Activated naive CD8-positive, alpha-beta T cell treated with anti-CD3 and anti-CD28 coated beads, Interleukin-2, amount 50 U/mL, for 24 hours (primary cell): ENCODE measurements around the gene TARDBP.
A peak's percentile ranks its signal among the peaks of the same experiment; 100 is the strongest.

Experiments used
- ATAC-seq: fragments of 150-1000 bp; cut with Tn5 transposase; one replicate; pipeline ENCODE4 v1.10.0; 2021
- DNase-seq: peaks from one replicate; pipeline ENCODE4 v3.0.0; 2021
- H3K27ac Mint-ChIP-seq: one replicate; pipeline ENCODE4 v1.8.0; 2021; ENCODE audit warnings: mild to moderate bottlenecking, mixed read lengths
- H3K27me3 Mint-ChIP-seq: one replicate; pipeline ENCODE4 v1.8.0; 2021; ENCODE audit warnings: mixed read lengths
- H3K36me3 Mint-ChIP-seq: one replicate; pipeline ENCODE4 v1.8.0; 2021; ENCODE audit warnings: low read depth, mixed read lengths
- H3K4me1 Mint-ChIP-seq: one replicate; pipeline ENCODE4 v1.8.0; 2021; ENCODE audit warnings: mixed read lengths
- H3K4me3 Mint-ChIP-seq: one replicate; pipeline ENCODE4 v1.8.0; 2021; ENCODE audit warnings: mild to moderate bottlenecking, moderate library complexity, mixed read lengths
- H3K9me3 Mint-ChIP-seq: one replicate; pipeline ENCODE4 v1.8.0; 2021; ENCODE audit warnings: mixed read lengths

TARDBP gene

DNA sequence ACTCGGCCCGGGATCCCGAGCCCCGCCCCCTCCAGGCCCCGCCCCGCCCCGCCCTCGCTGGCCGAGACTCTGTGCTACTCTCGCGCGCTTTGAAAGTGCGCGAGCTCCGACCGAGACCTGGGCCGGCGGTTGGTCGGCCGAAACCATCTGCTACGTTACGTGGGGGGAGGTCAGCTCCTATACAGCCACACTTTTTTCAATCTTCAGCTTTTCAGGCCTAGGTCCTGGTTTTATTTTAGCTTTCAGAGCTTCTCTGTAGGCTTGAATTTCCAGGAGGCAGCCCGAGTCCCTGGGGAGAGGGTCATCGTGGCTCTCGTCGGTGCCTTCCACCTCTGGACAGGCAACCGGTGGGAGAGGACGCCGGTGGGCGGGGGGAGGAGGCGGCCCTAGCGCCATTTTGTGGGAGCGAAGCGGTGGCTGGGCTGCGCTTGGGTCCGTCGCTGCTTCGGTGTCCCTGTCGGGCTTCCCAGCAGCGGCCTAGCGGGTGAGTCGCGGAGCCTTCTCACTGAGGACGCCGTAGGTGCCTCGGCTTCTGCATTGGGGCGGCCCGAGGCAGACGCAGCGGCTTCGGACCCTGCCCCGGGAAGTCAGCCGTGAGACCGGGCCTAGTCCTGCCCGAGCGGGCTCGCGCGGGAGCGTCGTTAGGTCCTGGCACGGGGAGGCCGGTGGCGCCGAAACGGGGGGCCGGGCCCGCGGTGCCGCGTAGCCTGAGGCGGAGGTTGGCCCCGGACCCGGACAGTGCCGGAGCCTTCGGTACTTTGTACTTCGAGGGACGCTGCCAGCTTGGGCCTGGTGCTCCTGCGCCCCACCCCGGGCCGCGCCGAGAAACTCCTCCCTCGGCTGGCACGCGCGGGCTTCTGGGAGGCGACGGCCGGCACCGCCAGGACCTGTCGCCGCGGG, at the start of gene TARDBP:
TARDBP (plus strand) TSS at position 395 of the 900 bp plus-strand sequence. CDS start 1,074 bp downstream, outside the sequence.
- H3K9me3 Mint-ChIP-seq = no peaks in the 10 kb centered on the region
- H3K27ac Mint-ChIP-seq = peak within 1 kb of the TSS; percentile 99
- peaks cover 30% of the 10 kb centered on the region for H3K4me1 Mint-ChIP-seq
- H3K4me3 Mint-ChIP-seq = peak within 1 kb of the TSS; percentile 91
- H3K27me3 Mint-ChIP-seq = no peaks in the 10 kb centered on the region
- ATAC-seq = peak; percentile 89
- H3K36me3 Mint-ChIP-seq = peaks cover 35% of the 10 kb centered on the region
- peak; percentile 91 for DNase-seq

DNA sequence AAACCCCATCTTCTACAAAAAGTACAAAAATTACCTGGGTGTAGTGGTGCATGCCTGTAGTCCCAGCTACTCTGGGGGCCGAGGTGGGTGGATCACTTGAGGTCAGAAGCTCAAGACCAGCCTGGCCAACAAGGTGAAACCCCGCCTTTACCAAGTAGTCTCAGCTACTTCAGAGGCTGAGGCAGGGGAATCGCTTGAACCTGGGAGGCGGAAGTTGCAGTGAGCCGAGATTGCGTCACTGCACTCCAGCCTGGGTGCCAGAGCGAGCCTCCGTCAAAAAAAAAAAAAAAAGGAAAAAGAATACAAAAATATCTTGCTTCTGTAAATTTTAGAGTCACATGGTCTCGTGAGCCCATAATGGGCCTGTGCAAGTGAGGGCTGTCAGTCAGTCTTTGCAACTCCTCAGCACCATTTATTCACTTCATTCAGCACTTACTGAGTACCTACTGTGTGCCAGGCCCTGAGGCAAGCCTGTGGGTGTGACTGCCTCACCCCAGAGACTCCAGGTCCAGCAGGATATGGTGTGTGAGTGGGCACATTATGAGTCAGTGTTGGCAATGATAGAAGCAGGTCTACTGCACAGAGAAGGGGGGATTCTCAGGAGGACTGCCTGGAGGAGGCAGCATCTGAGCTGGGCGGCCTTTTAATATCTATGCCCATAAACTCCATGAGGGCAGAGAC, 46.8 kb upstream of the TARDBP start:
- peaks cover 21% of the 10 kb centered on the region for H3K4me1 Mint-ChIP-seq
- peak; percentile 55 for ATAC-seq
- H3K4me3 Mint-ChIP-seq = peak overlapping the region; percentile 49
- H3K9me3 Mint-ChIP-seq = no peaks in the 10 kb centered on the region
- peak; percentile 44 for DNase-seq
- H3K27ac Mint-ChIP-seq = no peak overlapping the region
- H3K27me3 Mint-ChIP-seq = peaks cover 22% of the 10 kb centered on the region
- no peaks in the 10 kb centered on the region for H3K36me3 Mint-ChIP-seq

DNA sequence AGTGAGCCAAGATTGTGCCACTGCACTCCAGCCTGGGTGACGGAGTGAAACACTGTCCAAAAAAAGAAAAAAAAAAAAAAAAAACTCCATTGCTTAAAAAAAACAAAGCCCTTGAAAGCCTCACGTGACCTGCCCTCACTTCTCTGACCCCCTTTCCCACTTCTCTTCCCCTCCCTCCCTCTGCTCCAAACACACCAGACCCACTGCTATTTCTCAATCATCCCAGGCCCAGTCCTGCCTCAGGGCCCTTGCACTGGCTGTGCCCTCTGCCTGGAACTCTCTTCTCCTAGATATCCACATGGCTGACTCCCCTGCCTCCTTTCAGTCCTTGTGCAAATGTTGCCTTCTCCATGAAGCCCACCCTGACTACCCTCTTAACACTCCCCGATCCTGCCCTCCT, 45.4 kb upstream of the TARDBP start:
- Mint-ChIP-seq H3K4me3 (no peak overlapping the region), H3K36me3 (no peaks in the 10 kb centered on the region), H3K9me3 (no peaks in the 10 kb centered on the region), H3K27me3 (peaks cover 21% of the 10 kb centered on the region), H3K4me1 (peaks cover 21% of the 10 kb centered on the region), H3K27ac (no peak overlapping the region)
- DNase-seq (no peak), ATAC-seq (no peak)

DNA sequence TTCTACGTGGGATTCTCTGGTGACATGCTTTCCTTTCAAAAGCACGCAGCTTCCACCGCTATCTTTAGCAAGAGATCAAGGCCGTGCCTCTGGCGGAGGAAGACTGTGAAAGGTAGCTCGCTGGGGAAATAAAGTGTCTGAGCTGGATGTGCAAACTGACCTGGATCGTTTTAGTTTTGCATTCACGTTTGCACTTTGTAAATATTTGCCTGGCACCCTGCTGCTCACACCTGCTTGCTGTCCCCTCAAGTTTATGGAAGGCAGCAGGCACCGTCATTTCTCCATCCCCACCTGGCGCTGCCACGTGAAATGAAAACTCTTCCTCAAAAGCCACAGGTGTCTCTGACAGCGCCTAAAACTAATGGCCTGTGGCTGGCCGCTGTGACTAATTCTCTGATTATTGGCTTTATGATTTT, 44.0 kb upstream of the TARDBP start:
- no peaks in the 10 kb centered on the region for H3K9me3 Mint-ChIP-seq
- H3K36me3 Mint-ChIP-seq = no peaks in the 10 kb centered on the region
- H3K27me3 Mint-ChIP-seq = peaks cover 18% of the 10 kb centered on the region
- DNase-seq (no peak), ATAC-seq (no peak)
- H3K27ac Mint-ChIP-seq = no peak overlapping the region
- H3K4me3 Mint-ChIP-seq = no peak overlapping the region
- H3K4me1 Mint-ChIP-seq = peaks cover 21% of the 10 kb centered on the region

DNA sequence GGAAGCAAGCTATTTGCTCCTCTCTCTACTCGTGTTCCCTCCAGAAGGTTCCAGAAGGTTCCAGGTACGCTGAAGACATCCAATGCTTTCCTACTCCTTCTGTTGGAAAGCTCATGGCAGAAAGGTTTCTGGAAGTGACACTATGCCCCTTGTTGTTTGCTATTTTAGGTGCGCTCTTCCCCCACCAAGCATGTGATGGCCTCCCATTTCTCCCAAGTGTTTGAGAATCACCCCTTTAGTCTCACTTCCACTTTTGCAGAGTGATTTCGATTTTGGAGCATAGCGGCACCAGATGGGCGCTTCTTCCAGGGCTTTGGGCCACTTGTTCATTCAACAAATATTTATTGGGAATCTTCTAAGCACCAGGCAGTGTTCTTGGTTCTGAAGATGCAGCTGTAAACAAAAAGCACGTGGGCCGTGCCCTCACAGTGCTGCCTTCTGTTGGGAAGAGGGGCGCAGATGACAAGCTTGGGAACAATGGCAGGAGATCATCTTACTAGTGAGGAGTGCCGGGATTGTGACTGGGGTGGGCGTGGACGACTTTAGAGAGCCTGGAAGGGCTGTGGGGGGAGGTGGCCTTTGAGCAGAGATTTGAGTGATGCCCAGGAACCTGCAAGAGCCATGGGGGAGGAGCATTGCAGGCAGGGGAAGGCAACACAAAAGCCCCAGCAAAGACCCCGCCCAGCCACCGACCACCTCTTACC, 43.0 kb upstream of the TARDBP start:
- no peak overlapping the region for H3K27ac Mint-ChIP-seq
- H3K9me3 Mint-ChIP-seq = no peaks in the 10 kb centered on the region
- H3K27me3 Mint-ChIP-seq = peaks cover 16% of the 10 kb centered on the region
- no peaks in the 10 kb centered on the region for H3K36me3 Mint-ChIP-seq
- H3K4me1 Mint-ChIP-seq = peaks cover 21% of the 10 kb centered on the region
- ATAC-seq (no peak), DNase-seq (no peak)
- no peak overlapping the region for H3K4me3 Mint-ChIP-seq

DNA sequence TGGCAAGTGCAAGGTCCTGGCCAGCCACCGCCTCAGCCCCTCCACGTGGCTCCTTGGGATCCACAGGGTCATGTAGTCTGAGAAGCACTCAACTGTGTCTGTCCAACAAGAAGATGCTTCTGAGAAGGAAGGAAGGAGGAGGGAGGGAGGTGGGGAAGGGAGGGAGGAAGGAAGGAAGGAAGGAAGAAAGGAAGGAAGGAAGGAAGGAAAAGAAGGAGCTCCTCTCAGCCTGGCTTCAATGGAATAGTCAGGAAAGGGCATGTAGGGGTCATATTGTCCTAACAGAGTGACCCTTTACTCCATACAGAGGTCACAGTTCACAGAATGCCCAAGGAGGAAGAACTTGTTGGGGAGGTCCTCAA, 42.5 kb upstream of the TARDBP start:
- Mint-ChIP-seq H3K9me3 (no peaks in the 10 kb centered on the region), H3K36me3 (no peaks in the 10 kb centered on the region), H3K4me3 (no peak overlapping the region), H3K27me3 (peaks cover 16% of the 10 kb centered on the region), H3K4me1 (peaks cover 17% of the 10 kb centered on the region), H3K27ac (no peak overlapping the region)
- DNase-seq (no peak), ATAC-seq (no peak)

DNA sequence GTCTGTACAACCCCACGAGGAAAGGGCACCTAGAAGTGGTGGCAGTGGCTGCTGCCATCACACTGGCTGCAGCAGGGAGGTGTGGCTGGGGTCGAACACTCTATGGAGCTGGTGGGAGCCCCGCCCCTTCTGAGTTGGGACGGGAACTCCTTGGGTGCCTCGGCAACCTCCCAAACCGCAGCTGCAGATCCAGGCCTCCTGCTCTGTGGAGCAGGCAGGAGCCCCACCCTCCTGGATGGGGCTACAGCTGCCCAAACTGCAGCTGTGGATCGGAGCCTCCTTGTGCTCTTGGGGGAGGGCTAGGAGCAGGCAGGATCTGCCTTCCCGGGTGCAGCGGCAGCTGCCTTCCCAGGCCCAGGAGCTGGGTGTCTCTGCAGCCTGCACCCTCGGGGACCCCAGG, 38.9 kb upstream of the TARDBP start:
- Mint-ChIP-seq H3K9me3 (no peaks in the 10 kb centered on the region), H3K4me1 (no peaks in the 10 kb centered on the region), H3K27me3 (peaks cover 14% of the 10 kb centered on the region), H3K4me3 (no peak overlapping the region), H3K27ac (no peak overlapping the region), H3K36me3 (no peaks in the 10 kb centered on the region)
- ATAC-seq (no peak), DNase-seq (no peak)

DNA sequence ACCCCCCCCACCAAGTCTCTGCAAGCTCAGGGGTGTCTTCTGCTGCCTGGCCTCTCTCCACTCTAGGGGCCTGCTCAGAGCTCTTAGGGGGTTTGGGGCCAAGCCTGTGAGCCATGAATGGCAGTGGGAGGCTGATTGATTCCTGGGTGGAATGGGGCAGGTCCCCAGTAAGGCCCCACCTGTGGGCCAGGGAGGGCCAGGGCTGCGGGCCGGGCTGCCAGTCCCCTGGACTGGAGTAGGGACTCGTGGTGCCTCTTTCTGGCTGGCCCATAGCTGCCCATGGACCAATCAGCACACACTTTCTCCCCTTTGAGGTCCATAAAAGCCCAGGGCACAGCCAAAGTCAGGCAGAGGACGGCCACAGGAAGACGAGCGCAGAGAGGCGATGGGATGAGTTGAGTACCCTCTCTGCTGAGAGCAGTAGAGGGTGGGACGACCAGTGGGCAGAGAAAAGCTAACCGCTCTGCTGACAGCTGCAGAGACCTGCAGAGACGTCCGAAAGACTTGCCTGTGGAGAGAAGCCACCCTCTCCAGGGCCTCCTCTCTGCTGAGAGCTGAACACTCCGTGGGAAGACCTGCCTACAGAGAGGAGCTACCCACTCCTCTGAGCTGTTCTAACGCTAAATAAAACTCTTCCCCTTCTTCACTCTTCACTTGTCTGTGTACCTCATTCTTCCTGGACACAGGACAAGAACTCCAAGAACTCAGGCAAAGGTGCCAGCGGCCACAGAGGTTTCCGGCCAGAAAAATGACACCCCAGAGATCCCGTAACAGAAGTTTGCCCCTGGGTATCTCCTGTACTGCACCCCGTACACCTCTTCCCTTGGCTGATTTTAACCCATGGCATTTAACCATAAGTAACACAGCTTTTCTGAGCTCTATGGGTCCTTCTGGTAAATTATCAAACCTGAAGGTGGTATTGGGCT, 38.2 kb upstream of the TARDBP start:
- H3K36me3 Mint-ChIP-seq = no peaks in the 10 kb centered on the region
- peaks cover 20% of the 10 kb centered on the region for H3K27me3 Mint-ChIP-seq
- H3K9me3 Mint-ChIP-seq = no peaks in the 10 kb centered on the region
- no peaks in the 10 kb centered on the region for H3K4me1 Mint-ChIP-seq
- no peak for ATAC-seq
- H3K4me3 Mint-ChIP-seq = no peak overlapping the region
- no peak for DNase-seq
- H3K27ac Mint-ChIP-seq = no peak overlapping the region

DNA sequence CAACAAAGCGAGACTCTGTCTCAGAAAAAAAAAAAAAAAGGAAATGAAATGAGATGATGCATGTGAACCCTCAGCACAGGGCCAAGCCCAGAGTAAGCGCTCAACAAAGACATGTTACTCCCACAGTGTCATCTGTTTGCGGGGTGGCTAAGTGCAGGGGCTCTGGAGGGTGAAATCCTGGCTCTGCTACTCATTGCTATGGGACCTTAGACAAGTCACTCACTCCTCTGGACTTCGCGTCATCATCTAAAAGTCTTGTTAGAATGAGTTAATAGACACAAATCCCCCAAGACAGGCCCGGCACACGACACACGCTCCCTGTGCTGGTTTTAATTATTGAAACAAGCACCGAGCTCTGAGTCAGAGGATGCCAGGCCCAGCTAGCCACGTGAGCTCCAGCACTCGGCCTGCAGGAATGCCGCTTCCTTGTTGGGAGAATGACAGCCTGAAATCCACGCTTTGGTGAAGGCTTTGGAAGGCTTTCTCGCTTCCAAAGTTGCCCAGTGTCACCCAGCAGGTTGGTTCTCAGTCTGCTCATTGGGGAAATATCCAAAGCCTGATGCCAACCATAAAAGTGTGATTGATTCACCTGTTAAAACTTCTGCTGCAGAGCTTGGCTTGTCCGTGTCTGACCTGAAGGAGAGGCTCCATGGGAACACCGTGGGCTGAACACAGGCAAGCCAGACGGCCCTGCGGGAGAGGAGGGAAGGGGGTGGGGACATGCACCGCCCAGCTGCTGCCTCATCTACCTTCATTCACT, 36.7 kb upstream of the TARDBP start:
- Mint-ChIP-seq H3K4me3 (no peak overlapping the region), H3K4me1 (no peaks in the 10 kb centered on the region), H3K36me3 (no peaks in the 10 kb centered on the region), H3K27me3 (peaks cover 27% of the 10 kb centered on the region), H3K9me3 (no peaks in the 10 kb centered on the region), H3K27ac (no peak overlapping the region)
- DNase-seq (no peak), ATAC-seq (no peak)

DNA sequence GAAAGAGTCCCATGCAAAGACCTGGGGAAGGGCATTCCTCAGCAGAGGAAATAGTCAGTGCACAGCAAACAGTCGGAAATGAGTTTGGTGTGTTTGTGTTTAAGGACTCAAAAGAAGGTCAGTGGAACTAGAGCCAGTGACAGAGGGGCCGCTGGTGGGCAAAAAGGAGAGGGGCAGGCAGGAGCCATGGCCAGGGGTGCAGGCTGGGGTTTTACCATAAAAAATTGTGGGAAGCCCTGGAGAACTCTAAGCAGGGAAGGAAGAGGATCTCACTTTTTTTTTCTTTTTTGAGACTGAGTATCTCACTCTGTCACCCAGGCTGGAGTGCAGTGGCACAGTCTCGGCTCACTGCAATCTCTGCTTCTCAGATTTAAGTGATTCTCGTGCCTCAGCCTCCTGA, 33.7 kb upstream of the TARDBP start:
- no peaks in the 10 kb centered on the region for H3K36me3 Mint-ChIP-seq
- no peaks in the 10 kb centered on the region for H3K4me1 Mint-ChIP-seq
- H3K4me3 Mint-ChIP-seq = no peak overlapping the region
- no peaks in the 10 kb centered on the region for H3K9me3 Mint-ChIP-seq
- DNase-seq (no peak), ATAC-seq (no peak)
- H3K27ac Mint-ChIP-seq = no peak overlapping the region
- peaks cover 33% of the 10 kb centered on the region for H3K27me3 Mint-ChIP-seq

DNA sequence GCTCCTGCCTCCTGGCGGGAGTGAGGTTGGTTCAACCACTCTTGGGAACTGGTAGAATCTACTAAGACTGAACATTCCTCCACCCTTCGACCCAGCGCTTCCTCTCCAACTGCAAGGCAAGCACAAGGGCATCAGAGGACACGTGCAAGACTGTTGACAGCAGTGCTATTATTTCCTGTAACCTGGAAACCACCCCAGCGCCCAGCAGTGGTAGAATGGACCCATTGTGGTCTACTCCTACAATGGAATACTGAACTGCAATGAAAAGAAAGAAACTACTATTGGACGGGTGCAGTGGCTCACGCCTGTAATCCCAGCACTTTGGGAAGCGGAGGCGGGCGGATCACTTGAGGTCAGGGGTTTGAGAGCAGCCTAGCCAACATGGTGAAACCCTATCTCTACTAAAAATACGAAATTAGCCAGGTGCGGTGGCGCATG, 33.0 kb upstream of the TARDBP start:
- no peak for DNase-seq
- Mint-ChIP-seq H3K4me1 (no peaks in the 10 kb centered on the region), H3K4me3 (no peak overlapping the region), H3K27me3 (peaks cover 33% of the 10 kb centered on the region), H3K36me3 (no peaks in the 10 kb centered on the region), H3K9me3 (no peaks in the 10 kb centered on the region), H3K27ac (no peak overlapping the region)
- ATAC-seq = no peak

DNA sequence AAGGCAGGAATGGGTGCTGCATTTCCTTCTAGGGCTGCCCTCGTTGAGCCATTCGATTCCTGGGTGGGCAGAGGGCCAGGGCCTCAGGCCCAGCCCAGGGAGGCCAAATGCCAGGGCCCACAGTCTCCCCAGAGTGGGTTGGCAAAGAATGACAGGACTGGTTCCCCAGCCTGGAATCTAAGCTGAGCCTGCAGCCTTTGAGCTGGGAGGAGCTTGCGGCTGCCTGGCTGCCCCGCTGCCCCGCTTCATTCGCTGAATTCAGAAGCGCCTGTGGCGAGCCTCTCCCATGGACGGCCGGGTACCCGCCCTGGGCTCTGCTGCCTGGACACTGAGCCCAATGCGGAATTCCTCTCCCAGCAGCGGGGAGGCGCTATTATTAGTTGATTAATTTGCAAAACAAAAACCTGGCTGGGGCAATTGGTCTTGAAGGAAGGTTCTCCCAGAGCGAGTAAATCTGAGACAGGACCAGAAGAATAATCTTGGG, 32.3 kb upstream of the TARDBP start:
- no peak overlapping the region for H3K27ac Mint-ChIP-seq

More for the DNA sequence above, 32.3 kb upstream of the TARDBP start:
- Mint-ChIP-seq H3K9me3 (no peaks in the 10 kb centered on the region), H3K4me3 (no peak overlapping the region), H3K27me3 (peaks cover 33% of the 10 kb centered on the region), H3K36me3 (no peaks in the 10 kb centered on the region), H3K4me1 (no peaks in the 10 kb centered on the region)
- no peak for DNase-seq
- ATAC-seq = no peak
